Loucy (cell line): Measurements from ENCODE around the gene SP140.

Experiments used
- CTCF ChIP-seq: fragments of 200-600 bp; sonication (generic); conservative IDR thresholded peaks from 2 replicates; pipeline ENCODE4 v1.5.1; 2014; ENCODE audit warnings: mild to moderate bottlenecking, antibody characterized with exemption, low read length
- EZH2phosphoT487 ChIP-seq: fragments of 200-600 bp; IDR thresholded peaks from 2 replicates; pipeline ENCODE4 v1.6.1; 2018; ENCODE audit warnings: antibody characterized with exemption, mild to moderate bottlenecking, moderate library complexity, borderline replicate concordance

GRCh38 chr2:230308402-230309000 is 83.0 kb downstream of the SP140 start:
- no peak for TF ChIP-seq CTCF
- no peak for TF ChIP-seq EZH2phosphoT487
